Regular cardiac myocyte (primary cell): ENCODE data around the gene SLC26A6. TPM values are rescaled to one million over a fixed set of nuclear protein-coding genes. Genes with fewer than 3 reads are reported as not detected.

ENCODE experiments used
- total RNA-seq: library from RNA; depleted of rRNA; stranded (reverse); fragments of >200 nt; gene quantifications from 2 replicates; pipeline ENCODE4 v1.2.3, GENCODE V29; 2014

SLC26A6 gene
- total RNA-seq: 12.8 and 26.2 TPM in 2 replicates

GRCh38 chr3:48635222-48636021 is at the start of gene SLC26A6:
Gene SLC26A6, minus strand, starts transcription at chr3:48635461. Its CDS starts 68 bp downstream, at chr3:48635393.

GRCh38 chr3:48662753-48663488 is 27.7 kb upstream of the SLC26A6 start, which contains the start of gene CELSR3:
Gene CELSR3, minus strand, starts transcription at chr3:48662886. Its CDS starts 252 bp downstream, at chr3:48662634.

GRCh38 chr3:48621461-48621869 is 13.8 kb downstream of the SLC26A6 start, which contains the start of gene TMEM89:
Gene TMEM89, minus strand, starts transcription at chr3:48621769. Its CDS starts 13 bp downstream, at chr3:48621756.

GRCh38 chr3:48609088-48610005 is 25.9 kb downstream of the SLC26A6 start, which contains the start of gene UQCRC1:
Gene UQCRC1, minus strand, starts transcription at chr3:48609646. Its CDS starts 26 bp downstream, at chr3:48609620.

GRCh38 chr3:48595075-48595525 is 40.2 kb downstream of the SLC26A6 start, which contains the start of gene COL7A1:
Gene COL7A1, minus strand, starts transcription at chr3:48595329. Its CDS starts 170 bp downstream, at chr3:48595159.

Other genes starting within 250 kb of the SLC26A6 start
- 5.6 and 25.4 TPM in 2 replicates for gene PLXNB1, start 205.4 kb downstream of the SLC26A6 start, total RNA-seq
- gene CCDC51, start 195.3 kb downstream of the SLC26A6 start, total RNA-seq: 20.9 and 25.3 TPM in 2 replicates
- gene TMA7, start 195.2 kb downstream of the SLC26A6 start, total RNA-seq: 244 and 387 TPM in 2 replicates
- 4.8 and 11.9 TPM in 2 replicates for gene ATRIP, start 188.7 kb downstream of the SLC26A6 start, total RNA-seq
- gene SHISA5, start 131.3 kb downstream of the SLC26A6 start, total RNA-seq: 87.1 and 100 TPM in 2 replicates
- 20.3 and 50.2 TPM in 2 replicates for gene PFKFB4, start 78.7 kb downstream of the SLC26A6 start, total RNA-seq
- gene UCN2, start 71.7 kb downstream of the SLC26A6 start, total RNA-seq: 0.58 and 0.85 TPM in 2 replicates
- gene COL7A1, start 40.1 kb downstream of the SLC26A6 start, total RNA-seq: 9.8 and 20.3 TPM in 2 replicates
- 254 and 423 TPM in 2 replicates for gene UQCRC1, start 25.8 kb downstream of the SLC26A6 start, total RNA-seq
- 0.56 TPM in 1 of 2 replicates, not detected in the other for gene TMEM89, start 13.7 kb downstream of the SLC26A6 start, total RNA-seq
- gene CELSR3, start 27.4 kb upstream of the SLC26A6 start, total RNA-seq: 0.38 and 0.85 TPM in 2 replicates
- 12.1 and 18.0 TPM in 2 replicates for gene NCKIPSD, start 50.5 kb upstream of the SLC26A6 start, total RNA-seq
- gene IP6K2, start 81.8 kb upstream of the SLC26A6 start, total RNA-seq: 29.7 and 30.2 TPM in 2 replicates
- 22.3 and 53.7 TPM in 2 replicates for gene PRKAR2A, start 212.4 kb upstream of the SLC26A6 start, total RNA-seq